ENCODE measurements around the gene SLC41A3.

Gene SLC41A3

DNA sequence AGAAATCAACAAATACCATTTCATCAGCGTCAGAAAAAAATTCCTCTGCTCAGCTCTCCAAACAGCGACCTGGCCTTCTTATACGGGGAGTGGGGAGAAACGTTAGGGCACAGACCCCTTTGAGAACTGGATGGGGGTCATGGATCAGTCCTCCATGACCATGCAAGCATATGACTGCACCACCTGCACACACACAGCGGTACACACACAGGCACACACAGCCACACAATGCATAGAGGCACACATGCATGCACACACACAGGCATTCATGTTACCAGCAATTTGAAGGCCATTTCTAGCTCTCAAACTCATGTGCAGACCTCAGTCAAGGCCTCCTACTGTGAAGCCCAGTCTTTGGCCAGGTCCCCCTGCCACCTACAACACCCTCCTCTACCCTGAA is 50.2 kb downstream of the SLC41A3 start:
- Mint-ChIP-seq H3K4me3 (no peak overlapping the region), H3K4me1 (ENCODE audit: low read depth) (no peaks in the 10 kb centered on the region), H3K36me3 (ENCODE audit: low read depth) (peaks cover 13% of the 10 kb centered on the region), H3K27me3 (no peaks in the 10 kb centered on the region), H3K27ac (no peak overlapping the region), H3K9me3 (peaks cover 3% of the 10 kb centered on the region)
- intact Hi-C loops (cut with micrococcal nuclease) = no loop called here

DNA sequence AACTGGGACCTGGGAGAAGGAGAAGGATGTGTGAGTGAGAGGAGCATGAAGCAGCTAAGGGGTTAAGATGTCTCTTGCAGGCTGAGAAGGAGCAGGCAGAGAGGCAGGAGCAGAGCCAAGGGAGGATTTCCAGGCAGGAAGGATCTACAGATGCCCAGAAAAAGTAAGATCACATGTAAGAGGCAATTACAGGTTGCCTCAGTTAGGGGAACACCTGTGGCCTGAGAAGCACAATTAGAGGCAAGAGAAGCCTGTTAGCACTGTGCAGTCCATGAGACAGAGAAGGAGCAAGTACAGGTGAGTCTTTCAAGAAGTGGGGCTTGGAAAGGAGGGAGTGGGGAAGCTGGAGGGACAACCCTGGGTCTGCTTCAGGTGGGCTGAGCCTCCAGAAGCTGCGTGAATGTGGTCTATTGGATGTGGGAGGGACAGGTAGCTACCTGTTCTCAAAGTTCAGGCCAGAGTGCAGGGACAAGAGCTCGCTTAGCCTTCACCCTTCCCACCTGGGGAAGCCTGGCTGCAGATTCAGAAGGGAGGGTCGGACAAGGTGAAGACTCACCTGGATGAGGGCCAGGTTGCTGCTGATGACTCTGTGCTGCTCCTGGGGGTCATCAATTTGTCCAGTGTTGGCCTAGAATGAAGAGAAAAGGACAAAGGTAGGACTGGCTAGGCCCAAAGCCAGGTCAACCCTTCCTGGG is 50.7 kb downstream of the SLC41A3 start:
- H3K9me3 Mint-ChIP-seq = no peaks in the 10 kb centered on the region
- no peak overlapping the region for H3K4me3 Mint-ChIP-seq
- no peaks in the 10 kb centered on the region for H3K27me3 Mint-ChIP-seq
- no peaks in the 10 kb centered on the region for H3K4me1 Mint-ChIP-seq (ENCODE audit: low read depth)
- H3K27ac Mint-ChIP-seq = no peak overlapping the region
- intact Hi-C loops (cut with micrococcal nuclease) = no loop called here
- H3K36me3 Mint-ChIP-seq (ENCODE audit: low read depth) = peaks cover 13% of the 10 kb centered on the region

DNA sequence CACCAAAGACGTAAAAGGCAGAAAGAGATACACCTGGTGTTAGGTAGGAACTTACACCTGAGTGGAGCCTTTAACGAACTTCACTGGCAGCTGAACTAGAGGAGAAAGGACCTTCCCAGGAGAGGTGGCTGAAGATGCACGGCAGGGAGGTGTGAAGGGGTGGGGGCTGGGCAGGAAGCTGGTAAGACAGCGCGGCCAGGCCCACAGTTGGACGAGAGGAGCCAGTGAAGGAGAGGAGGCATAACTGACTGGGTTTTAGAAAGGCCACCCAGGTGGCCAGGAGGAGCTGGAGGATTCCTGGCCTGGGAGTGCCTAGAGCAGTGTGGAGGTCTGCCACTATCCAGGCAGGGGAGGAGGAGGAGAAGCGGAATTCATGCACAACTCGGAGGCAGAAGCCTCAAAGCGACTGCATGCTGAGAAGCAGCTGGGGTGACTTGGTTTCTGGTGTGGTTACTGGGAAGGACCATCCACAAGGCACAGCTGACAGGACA is 51.9 kb downstream of the SLC41A3 start:
- no peaks in the 10 kb centered on the region for H3K27me3 Mint-ChIP-seq
- peaks cover 24% of the 10 kb centered on the region for H3K36me3 Mint-ChIP-seq (ENCODE audit: low read depth)
- peaks cover 12% of the 10 kb centered on the region for H3K9me3 Mint-ChIP-seq
- intact Hi-C loops (cut with micrococcal nuclease) = no loop called here
- no peak overlapping the region for H3K27ac Mint-ChIP-seq
- no peak overlapping the region for H3K4me3 Mint-ChIP-seq
- H3K4me1 Mint-ChIP-seq (ENCODE audit: low read depth) = no peaks in the 10 kb centered on the region

DNA sequence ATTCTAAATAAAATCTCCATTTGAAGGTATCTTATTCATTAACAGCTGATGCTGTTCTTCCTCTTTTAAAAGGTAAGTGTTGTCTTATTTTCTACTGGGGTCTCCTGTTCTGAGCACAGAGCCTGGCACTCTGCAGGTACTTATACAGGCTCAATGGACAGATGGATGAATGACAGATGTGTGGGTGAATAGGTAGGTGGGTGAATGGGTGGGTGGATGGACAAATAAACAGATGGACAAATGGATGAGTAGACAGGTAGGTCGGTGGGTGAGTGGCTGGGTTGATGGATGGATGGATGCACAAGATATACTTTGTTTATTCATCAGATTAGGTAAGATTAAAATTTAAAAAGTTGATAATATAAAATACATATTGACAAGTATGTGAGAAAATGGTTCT is 53.5 kb downstream of the SLC41A3 start:
- H3K4me1 Mint-ChIP-seq (ENCODE audit: low read depth) = no peaks in the 10 kb centered on the region
- H3K36me3 Mint-ChIP-seq (ENCODE audit: low read depth) = peaks cover 36% of the 10 kb centered on the region
- H3K27me3 Mint-ChIP-seq = no peaks in the 10 kb centered on the region
- no peak overlapping the region for H3K4me3 Mint-ChIP-seq
- H3K9me3 Mint-ChIP-seq = peaks cover 15% of the 10 kb centered on the region
- H3K27ac Mint-ChIP-seq = no peak overlapping the region
- intact Hi-C loops (cut with micrococcal nuclease) = no loop called here

DNA sequence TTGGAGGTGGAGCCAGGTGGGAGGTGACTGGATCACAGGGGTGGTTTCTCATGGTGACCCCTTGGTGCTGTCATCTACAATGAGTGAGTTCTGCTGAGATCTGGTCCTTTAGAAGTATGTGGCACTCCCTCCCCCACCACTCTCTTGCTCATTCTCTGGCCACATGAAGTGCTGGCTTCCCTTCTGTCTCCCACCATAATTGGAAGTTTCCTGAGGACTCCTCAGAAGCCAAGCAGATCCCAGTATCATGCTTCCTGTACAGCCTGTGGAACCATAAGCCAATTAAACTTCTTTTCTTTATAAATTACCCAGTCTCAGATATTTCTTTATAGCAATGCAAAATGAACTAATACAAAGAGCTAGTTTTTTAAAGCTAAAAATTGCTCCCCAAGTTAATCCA is 54.7 kb downstream of the SLC41A3 start:
- Mint-ChIP-seq H3K9me3 (peaks cover 15% of the 10 kb centered on the region), H3K27ac (no peak overlapping the region), H3K36me3 (ENCODE audit: low read depth) (peaks cover 36% of the 10 kb centered on the region), H3K27me3 (no peaks in the 10 kb centered on the region), H3K4me1 (ENCODE audit: low read depth) (no peaks in the 10 kb centered on the region), H3K4me3 (no peak overlapping the region)
- intact Hi-C loops (cut with micrococcal nuclease) = no loop called here

DNA sequence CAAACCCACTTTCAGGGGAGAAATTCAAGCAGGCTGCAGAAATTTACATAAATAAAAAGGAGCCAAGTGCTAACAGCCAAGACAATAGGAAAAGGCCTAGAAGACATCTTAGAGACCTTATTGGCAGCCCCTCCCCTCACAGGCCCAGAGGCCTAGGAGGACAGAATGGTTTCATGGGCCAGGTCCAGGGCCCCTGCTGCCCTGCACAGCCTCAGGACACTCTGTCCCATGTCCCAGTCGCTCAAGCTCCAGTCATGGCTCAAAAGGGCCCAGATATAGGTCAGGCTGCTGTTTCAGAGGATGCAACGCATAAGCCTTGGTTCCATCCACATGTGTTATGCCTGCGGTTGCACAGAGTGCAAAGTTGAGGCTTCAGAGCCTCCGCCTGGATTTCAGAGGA is 55.8 kb downstream of the SLC41A3 start:
- H3K36me3 Mint-ChIP-seq (ENCODE audit: low read depth) = peaks cover 31% of the 10 kb centered on the region
- peaks cover 15% of the 10 kb centered on the region for H3K9me3 Mint-ChIP-seq
- no peak overlapping the region for H3K27ac Mint-ChIP-seq
- no peak overlapping the region for H3K4me3 Mint-ChIP-seq
- intact Hi-C loops (cut with micrococcal nuclease) = no loop called here
- H3K27me3 Mint-ChIP-seq = no peaks in the 10 kb centered on the region
- no peaks in the 10 kb centered on the region for H3K4me1 Mint-ChIP-seq (ENCODE audit: low read depth)

DNA sequence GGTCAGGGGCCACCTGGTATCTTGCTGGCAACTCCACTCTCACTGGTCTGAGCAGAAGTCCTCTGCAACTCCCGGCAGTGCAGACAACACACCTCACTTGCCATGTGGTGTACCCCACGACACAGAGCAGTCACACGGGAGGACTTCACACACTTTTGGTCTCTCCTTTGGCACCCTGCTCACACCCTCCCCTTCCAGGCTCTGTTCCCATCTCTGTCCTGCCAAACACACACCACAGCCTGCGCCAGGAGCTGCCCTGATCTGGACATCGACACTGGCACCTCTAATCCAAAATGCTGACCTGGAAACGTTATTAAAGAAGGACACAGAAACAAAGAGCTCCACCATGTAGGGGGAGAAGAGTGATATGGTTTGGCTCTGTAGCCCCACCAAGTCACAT is 57.2 kb downstream of the SLC41A3 start:
- intact Hi-C loops (cut with micrococcal nuclease) = no loop called here
- Mint-ChIP-seq H3K36me3 (ENCODE audit: low read depth) (peaks cover 28% of the 10 kb centered on the region), H3K27ac (no peak overlapping the region), H3K4me1 (ENCODE audit: low read depth) (no peaks in the 10 kb centered on the region), H3K4me3 (no peak overlapping the region), H3K27me3 (no peaks in the 10 kb centered on the region), H3K9me3 (peaks cover 15% of the 10 kb centered on the region)

DNA sequence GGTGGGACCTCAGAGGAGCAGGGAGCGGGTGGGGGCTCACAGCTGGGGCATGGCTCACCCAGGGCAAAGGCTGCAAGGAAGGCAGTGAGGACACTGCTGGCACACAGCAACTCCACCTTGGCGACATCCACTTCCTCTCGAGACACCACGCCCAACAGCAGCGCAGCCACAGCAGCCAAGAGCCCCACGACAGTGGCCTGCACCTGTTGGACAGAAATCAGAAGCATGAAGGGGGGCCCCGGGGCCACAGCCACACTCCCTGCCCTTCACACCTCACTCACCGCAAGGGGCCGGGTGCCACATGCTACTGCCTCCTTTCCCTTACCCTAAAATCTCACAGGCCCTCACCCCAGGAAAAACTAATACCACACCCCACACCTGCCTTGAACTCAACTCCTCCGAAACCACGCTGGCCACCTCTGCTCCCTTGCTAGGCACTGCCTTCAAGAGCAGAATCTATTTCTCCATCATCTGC is 57.6 kb downstream of the SLC41A3 start:
- Mint-ChIP-seq H3K27ac (no peak overlapping the region), H3K36me3 (ENCODE audit: low read depth) (peaks cover 27% of the 10 kb centered on the region), H3K4me1 (ENCODE audit: low read depth) (no peaks in the 10 kb centered on the region), H3K27me3 (no peaks in the 10 kb centered on the region), H3K4me3 (no peak overlapping the region), H3K9me3 (peaks cover 15% of the 10 kb centered on the region)
- intact Hi-C loops (cut with micrococcal nuclease) = no loop called here

DNA sequence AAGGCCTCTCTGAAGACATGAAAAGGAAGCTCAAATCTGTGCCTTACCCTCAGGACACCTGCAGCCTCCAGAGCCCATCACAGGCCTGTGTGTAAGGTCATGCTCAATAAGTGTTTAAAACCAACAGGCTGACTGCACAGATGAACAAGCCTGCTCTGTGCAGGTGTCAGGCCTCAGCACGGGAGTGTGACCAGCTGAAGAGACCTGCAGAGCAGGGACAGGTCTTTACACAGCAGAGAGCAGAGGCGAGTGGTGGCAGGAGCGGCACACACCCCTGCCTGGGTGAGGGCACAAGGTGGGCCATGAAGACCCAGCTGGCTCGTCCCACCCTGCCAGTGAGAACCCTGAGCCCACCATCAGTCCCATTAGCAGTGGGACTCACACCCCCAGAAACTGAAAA is 58.1 kb downstream of the SLC41A3 start:
- H3K4me1 Mint-ChIP-seq (ENCODE audit: low read depth) = no peaks in the 10 kb centered on the region
- H3K36me3 Mint-ChIP-seq (ENCODE audit: low read depth) = peaks cover 27% of the 10 kb centered on the region
- H3K4me3 Mint-ChIP-seq = no peak overlapping the region
- intact Hi-C loops (cut with micrococcal nuclease) = no loop called here
- H3K27me3 Mint-ChIP-seq = no peaks in the 10 kb centered on the region
- H3K9me3 Mint-ChIP-seq = peaks cover 15% of the 10 kb centered on the region
- no peak overlapping the region for H3K27ac Mint-ChIP-seq

DNA sequence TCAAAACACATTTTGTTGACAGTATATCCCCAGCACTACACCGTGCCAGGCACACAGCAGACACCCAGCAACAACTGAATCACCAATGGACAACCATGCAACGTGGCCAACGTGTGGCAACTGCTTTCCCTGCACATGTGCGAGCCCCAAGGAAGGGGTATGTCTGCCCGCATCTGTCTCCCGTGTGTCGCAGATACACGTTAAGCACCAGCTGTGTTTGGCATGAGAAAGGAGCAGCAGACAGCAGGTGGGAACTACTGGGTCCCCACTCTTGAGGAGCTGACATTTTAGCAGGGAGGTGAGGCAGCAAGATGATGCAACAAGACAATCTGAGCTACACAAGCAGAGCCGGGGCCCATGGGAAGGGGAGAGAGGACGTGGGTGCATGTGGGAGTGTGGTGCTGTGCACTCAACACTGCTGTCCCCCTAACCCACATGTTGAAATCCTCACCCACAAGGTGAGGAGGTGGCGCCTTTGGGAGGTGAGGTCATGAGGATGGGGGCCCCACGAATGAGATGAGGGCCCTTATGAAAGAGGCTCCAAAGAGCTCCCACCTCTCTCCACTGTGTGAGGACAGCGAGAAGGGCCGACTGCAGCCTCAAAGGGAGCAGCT is 58.7 kb downstream of the SLC41A3 start:
- intact Hi-C loops (cut with micrococcal nuclease) = no loop called here
- Mint-ChIP-seq H3K27me3 (no peaks in the 10 kb centered on the region), H3K4me1 (ENCODE audit: low read depth) (no peaks in the 10 kb centered on the region), H3K9me3 (peaks cover 15% of the 10 kb centered on the region), H3K36me3 (ENCODE audit: low read depth) (peaks cover 27% of the 10 kb centered on the region), H3K4me3 (no peak overlapping the region), H3K27ac (no peak overlapping the region)

DNA sequence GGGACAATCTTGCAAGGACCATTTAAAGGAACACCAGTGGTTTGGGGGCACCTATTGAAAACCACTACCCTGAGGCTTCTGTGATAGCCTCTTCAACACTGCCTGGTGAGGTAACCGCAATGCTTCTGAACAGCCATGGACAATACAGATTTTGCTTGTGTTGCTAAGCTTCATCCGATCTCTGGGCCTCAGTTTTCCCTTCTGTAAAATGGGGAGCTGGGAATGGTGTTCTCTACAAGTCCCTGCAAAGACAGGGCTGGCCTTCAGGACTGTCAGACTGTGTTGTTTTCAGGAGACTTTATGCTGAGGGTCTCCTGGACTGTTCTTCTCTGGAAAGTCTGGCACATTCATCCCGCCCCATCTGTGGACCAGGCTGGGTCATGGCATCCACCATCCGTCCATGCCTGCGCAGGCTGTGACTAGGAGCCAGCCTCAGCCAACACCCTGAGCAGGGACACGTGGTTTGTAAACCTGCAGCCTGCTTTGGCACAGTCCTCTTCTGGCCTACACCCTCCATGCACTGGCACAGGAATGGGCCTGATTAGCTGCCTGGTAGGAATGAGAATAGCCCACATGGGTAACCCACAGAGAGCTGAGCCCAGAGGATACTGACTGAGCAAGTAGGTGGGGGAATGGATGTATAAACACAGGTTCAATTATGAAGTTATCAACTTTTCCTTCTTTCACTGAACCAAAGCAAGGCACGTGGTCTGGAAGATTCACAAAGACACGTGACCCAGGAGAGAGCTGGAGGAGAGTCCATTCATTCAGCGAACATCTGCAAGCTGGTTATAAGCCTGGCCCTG is 59.7 kb downstream of the SLC41A3 start:
- Mint-ChIP-seq H3K36me3 (ENCODE audit: low read depth) (peaks cover 27% of the 10 kb centered on the region), H3K4me3 (no peak overlapping the region), H3K9me3 (peaks cover 15% of the 10 kb centered on the region), H3K27ac (no peak overlapping the region), H3K27me3 (no peaks in the 10 kb centered on the region), H3K4me1 (ENCODE audit: low read depth) (no peaks in the 10 kb centered on the region)
- intact Hi-C loops (cut with micrococcal nuclease) = no loop called here

DNA sequence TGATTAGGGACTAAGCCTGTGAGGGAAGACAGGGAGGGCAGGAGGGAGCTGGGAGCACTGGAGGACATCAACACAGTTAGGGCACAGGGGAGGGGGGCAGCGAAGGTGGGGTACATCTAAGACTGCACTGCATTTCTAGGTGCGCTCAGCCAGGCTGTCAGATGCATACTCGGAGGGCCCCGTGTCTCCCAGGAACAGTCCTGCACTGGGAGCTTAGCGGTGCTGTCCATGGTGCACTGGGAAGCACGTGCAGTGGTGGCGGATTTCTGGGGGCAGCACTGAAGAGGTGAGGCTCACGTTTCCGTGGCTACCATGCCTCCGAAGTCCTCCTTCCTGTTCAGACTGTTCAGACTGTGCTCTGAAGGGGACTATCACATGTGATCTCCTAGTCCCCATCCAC is 60.5 kb downstream of the SLC41A3 start:
- Mint-ChIP-seq H3K4me3 (no peak overlapping the region), H3K27me3 (no peaks in the 10 kb centered on the region), H3K9me3 (peaks cover 15% of the 10 kb centered on the region), H3K27ac (no peak overlapping the region), H3K4me1 (ENCODE audit: low read depth) (no peaks in the 10 kb centered on the region), H3K36me3 (ENCODE audit: low read depth) (peaks cover 27% of the 10 kb centered on the region)
- intact Hi-C loops (cut with micrococcal nuclease) = no loop called here

DNA sequence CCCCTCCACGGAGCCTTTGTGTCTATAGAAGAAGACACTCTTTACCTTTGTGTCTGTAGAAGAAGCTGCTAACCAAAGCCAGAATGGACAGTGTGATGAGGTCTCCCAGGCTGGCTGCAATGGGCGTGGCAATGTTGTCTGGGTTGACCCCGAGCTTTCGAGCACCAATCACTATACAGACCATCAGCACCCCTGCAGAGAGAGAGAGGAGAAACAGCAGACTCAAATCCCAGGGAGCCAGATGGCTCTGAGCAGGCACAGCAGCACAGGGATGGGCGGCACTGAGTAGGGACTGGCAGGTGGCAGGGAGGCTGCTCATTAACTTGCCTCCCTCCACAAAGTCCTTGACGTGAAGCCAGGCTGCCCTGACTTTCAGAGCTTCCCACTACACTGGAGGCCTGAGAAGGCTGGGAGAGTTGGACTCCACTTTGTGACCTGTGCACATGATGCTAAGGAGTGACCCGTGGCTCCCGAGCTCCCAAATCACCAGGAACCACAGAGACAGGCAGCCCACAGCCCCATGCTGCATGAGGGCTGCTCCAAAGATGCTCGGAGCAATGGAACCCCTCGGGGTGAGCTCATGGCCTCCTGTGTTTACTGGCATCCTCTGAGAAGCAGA is 61.1 kb downstream of the SLC41A3 start:
- no peaks in the 10 kb centered on the region for H3K4me1 Mint-ChIP-seq (ENCODE audit: low read depth)

DNA sequence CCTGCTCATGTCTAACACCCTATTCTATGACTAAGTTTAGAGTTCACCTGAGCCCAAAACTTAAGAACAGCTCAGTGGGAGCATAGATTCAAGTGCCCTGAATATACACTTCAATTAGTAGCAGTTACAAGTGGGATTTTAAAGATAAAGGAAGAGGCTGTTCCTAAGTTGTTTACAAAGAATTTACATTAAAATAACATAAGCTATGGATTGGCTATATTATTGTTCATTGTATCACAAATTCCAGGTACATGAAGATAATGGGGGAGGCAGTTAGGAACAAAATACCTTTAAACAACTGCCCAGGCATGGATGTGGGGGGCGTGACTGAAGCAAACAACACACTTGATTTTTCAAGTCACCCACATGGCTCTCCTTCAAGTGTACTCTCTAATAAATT is 62.2 kb downstream of the SLC41A3 start:
- Mint-ChIP-seq H3K36me3 (ENCODE audit: low read depth) (peaks cover 16% of the 10 kb centered on the region), H3K4me3 (no peak overlapping the region), H3K27me3 (no peaks in the 10 kb centered on the region), H3K27ac (no peak overlapping the region), H3K9me3 (no peaks in the 10 kb centered on the region), H3K4me1 (ENCODE audit: low read depth) (no peaks in the 10 kb centered on the region)
- intact Hi-C loops (cut with micrococcal nuclease) = no loop called here

More for the DNA sequence above, 61.1 kb downstream of the SLC41A3 start:
- Mint-ChIP-seq H3K27ac (no peak overlapping the region), H3K27me3 (no peaks in the 10 kb centered on the region), H3K9me3 (peaks cover 11% of the 10 kb centered on the region), H3K36me3 (ENCODE audit: low read depth) (peaks cover 24% of the 10 kb centered on the region), H3K4me3 (no peak overlapping the region)
- intact Hi-C loops (cut with micrococcal nuclease) = no loop called here

All from dendritic cell treated with granulocyte-macrophage colony-stimulating factor and Interleukin-4, amounts not matched to agents 40 ng/mL and 50 ng/mL, for 4 days (primary cell).